Stimulated activated CD8-positive, alpha-beta memory T cell treated with anti-CD3 and anti-CD28 coated beads, Interleukin-12 subunit alpha, Interleukin-12 subunit beta, amount 100 ng/mL, for 24 hours (primary cell): ENCODE results near the gene SGMS1.
"Not testable (repeated sequence)": the region's sequence is repeated elsewhere in the genome, so short reads cannot be mapped to it uniquely, and the experiment has no call there.

ENCODE experiments used
- DNase-seq: peaks from one replicate; pipeline ENCODE4 v3.0.0-alpha.2; 2020; ENCODE audit errors: extremely low read depth

SGMS1 gene

DNA sequence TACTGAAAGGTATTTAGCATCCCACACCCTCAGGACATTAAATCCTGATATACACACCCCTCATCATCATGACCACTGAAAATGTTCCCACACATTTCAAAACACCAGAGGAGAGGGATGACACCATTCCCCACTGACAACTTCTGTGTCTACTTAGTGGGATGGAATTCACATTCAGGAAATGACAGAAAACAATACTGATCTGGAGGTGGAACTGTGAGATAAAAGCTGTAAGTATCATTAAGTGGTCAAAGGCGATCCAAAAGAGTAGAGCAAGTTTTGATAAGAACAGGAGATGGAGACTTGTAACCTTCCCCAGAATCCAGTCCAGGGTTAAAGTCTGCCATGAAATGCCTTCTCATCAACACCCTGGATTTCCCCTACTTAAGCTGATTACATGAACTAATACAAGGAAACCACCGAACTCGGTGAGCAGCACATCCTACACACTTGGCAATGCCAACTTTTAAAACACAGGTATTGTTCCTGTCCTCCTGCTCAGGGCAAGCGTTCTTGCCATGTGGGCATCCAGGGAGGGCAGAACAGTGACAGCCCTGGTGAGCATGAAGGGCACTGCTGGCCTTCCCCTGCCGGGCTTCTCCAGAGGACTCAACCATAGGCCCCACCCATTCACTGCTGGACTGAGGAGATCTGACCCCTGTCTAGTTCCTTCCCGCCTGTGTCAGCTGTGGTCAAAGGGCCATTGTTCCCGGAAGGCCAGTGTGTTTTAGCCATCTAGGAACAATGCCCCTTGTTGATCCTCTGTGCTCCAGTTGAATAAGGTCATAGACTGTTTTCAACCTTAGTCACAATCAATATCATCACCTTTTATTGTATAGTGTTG is 85.0 kb downstream of the SGMS1 start:
- no peak for DNase-seq

GRCh38 chr10:50536617-50537240 is 87.0 kb downstream of the SGMS1 start:
- no peak for DNase-seq

GRCh38 chr10:50534748-50535376 is 88.9 kb downstream of the SGMS1 start:
- not testable (repeated sequence) for DNase-seq

GRCh38 chr10:50533296-50533695 is 90.5 kb downstream of the SGMS1 start:
- no peak for DNase-seq

GRCh38 chr10:50531388-50532077 is 92.2 kb downstream of the SGMS1 start:
- no peak for DNase-seq

DNA sequence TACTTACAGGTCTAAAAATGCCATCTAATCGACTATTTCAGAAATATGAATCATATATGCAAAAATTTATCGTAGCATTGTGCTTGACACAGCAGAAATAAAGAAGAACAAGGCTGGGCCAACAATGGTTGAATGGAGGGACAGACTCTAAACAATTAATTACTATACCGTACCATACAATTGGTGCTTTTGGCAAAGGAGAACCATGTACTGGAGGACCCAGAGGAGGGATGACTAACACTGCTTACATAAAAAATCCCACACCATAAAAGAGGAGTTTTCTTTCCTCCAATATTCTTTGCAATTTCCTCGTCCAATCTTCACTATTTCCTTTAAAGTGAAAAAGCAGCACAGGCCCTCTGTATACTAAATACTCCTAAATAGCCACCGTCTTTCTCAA is 94.1 kb downstream of the SGMS1 start:
- no peak for DNase-seq

GRCh38 chr10:50528206-50528605 is 95.5 kb downstream of the SGMS1 start:
- DNase-seq, result no peak

- DNase-seq, result no peak
These were observed 96.2 kb downstream of the SGMS1 start for GRCh38 chr10:50527442-50528043.

GRCh38 chr10:50526185-50526584 is 97.6 kb downstream of the SGMS1 start:
- DNase-seq, result no peak

DNA sequence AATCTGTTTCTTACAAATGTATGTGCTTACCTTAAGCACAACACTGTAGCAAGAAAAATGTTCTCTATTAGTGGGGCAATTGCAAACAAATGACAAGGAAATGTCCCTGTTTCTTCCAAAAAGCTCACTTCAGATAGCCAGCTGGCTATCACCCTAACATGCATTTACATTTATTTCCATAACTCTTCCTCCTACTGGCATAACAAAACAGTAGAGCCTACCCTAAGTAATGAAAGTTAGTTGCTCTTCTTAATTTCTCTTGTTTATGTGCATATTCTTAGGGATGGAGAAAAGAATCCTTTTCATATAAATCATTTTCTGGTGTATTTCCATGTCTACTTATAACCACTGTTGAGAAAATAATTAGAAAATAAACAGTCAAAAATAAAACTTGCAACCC is 100.4 kb downstream of the SGMS1 start:
- no peak for DNase-seq

DNA sequence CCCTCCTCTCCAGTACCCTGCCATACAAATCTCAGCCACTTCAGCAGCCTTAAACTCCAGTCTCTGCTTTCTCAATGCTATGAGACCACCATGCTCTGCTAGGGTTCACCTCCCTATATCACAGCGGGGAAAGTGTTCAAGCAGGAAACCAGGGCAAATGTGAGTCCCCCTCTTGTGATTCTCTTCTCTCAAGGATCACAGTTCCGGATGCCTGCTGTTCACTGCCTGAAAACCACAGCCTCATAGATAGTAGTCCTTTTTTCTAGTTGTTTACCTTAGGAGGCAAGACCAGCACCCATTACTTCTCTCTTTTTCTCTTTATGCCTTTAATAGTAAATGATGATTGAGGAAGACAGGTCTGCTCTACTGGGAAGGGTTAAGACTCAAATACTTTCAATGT is 100.8 kb downstream of the SGMS1 start:
- no peak for DNase-seq

DNA sequence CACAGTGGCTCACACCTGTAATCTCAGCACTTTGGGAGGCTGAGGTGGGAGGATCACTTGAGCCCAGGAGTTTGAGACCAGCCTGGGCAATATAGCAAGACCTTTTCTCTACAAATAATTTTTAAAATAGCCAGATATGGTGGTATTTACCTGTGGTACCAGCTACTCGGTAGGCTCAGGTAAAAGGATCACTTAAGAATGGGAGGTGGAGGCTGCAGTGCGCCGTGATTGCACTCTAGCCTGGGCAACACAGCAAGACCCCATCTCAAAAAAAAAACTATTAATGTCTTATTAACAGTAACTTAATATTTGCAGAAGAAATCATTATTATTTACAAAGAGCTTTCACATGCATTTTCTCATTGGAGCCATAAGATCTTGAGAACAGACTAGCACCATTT is 103.6 kb downstream of the SGMS1 start:
- DNase-seq, result no peak

GRCh38 chr10:50517626-50518025 is 106.1 kb downstream of the SGMS1 start:
- no peak for DNase-seq

GRCh38 chr10:50516171-50516570 is 107.6 kb downstream of the SGMS1 start:
- DNase-seq, result no peak

DNA sequence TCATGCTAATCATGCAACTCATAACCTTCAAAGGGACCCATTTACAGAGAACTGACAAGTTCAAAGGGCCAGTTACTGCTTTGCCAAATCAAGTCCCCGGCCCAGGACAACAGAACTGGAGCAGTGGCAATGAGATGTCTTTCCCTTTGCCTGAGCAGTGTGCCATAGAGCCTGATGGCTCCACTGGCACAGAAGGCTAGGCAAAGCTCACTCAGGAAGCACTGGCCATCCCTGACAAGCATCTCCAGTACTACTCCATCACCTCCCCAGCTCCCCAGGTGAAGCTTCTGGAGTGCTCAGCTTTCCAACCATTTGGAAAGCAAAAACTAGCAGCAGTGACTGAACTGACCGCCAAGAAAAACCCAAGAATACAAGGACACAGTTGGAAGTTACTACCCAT is 108.3 kb downstream of the SGMS1 start:
- no peak for DNase-seq

- DNase-seq, result no peak
These were observed 108.8 kb downstream of the SGMS1 start for GRCh38 chr10:50514995-50515394.

GRCh38 chr10:50513956-50514355 is 109.8 kb downstream of the SGMS1 start:
- DNase-seq, result no peak

DNA sequence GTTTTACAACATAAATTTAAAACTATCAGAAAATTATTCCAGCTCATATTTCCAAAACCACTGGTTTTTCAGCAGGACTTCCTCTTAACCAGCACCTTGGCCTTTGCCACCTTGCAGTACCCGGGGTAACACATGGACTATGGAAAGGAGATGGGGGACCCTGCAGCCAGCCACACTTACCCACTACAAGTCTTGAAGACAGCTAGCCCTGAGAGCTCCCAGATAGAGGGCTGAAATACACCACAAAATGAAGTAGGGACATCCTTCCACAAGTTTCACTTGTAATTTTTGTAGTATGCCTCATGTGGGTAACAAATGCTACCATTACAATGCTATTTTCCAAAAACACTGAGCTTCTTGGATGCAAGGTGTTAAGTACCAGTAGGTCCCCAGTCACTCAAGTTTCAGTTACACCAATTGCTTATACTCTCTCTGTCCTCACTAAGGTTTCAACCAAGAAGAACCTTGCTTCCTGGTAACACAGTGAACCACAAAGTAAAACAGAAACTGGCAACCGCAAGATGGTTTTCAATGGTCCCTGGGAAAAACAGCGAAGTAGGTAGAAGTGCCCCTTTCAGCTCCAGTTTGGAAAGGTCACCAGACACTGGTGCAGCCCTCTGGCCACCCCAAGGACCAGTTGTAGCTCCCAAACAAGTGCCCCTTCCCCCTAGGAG is 110.9 kb downstream of the SGMS1 start:
- no peak for DNase-seq

- DNase-seq, result no peak
These were observed 111.6 kb downstream of the SGMS1 start for GRCh38 chr10:50512214-50512595.

- DNase-seq, result no peak
These were observed 112.1 kb downstream of the SGMS1 start for GRCh38 chr10:50511492-50512213.
